Left kidney (tissue), 2 donors: ENCODE results near the gene RFTN1. TPM values are rescaled to one million over a fixed set of nuclear protein-coding genes. Genes with fewer than 3 reads are reported as not detected.

ENCODE experiments used
- DNase-seq: peaks from one replicate; pipeline ENCODE4 v3.0.0-alpha.2; 2013
- polyA plus RNA-seq: library from polyadenylated mRNA; unstranded; fragments of 120-200 nt; gene quantifications from one replicate; pipeline ENCODE4 v1.2.1, GENCODE V29; 2013; ENCODE audit not compliant: insufficient read length

The RFTN1 gene
- polyA plus RNA-seq, 1 donor: 28.8 TPM

- DNase-seq: no peak
These were observed 239.6 kb downstream of the RFTN1 start for GRCh38 chr3:16273867-16274266.

DNA sequence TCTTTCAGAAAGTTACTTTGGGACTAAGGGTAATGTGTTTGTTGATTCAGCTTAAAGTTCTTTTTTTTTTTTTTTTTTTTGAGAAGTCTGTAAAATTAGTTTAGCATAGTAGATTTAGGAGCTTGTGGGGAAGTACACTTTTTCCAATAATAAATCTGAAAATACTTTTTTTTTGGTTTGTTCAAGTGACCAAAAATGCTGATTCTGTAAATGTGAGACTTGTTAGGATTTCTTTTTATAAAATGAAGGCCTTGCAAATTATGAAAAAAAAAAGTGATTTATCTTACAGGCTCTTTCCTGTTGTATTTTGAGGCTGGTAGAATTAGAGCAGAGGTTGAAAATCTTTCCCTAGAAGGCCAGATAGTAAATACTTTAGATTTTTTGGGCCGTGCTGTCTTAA lies 240.9 kb downstream of the RFTN1 start:
- DNase-seq: no peak

GRCh38 chr3:16270855-16271254 lies 242.6 kb downstream of the RFTN1 start:
- no peak for DNase-seq

DNA sequence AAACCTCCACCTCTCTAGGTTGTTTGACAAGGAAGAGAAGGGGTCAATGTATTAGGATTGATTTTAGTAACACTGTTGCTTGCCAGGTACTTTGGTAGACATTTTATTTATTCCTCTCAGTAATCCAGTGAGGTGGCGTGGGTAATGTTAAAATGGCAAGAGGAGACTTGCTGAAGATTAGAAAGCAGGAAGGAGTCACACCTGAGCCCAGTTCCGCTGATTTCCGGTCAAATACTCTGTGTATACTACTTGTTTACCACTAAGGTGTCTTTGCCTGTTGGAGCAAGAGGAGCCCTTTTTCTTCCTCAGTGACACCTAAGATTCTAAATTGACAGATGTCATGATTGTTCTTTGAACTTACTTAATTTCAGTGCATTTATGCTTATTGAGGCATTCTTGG lies 246.8 kb downstream of the RFTN1 start:
- no peak for DNase-seq

Other genes with a start within 250 kb of the RFTN1 start
- 26.3 TPM for gene DPH3, start 248.8 kb downstream of the RFTN1 start, polyA plus RNA-seq
- 17.9 TPM for gene OXNAD1, start 248.5 kb downstream of the RFTN1 start, polyA plus RNA-seq
- not detected for gene DAZL, start 91.7 kb upstream of the RFTN1 start, polyA plus RNA-seq